Stimulated activated CD4-positive, alpha-beta T cell treated with anti-CD3 and anti-CD28 coated beads, Interleukin-1b, Interleukin-23, amount 100 ng/mL, for 4 hours (primary cell): ENCODE results near the gene GRB7.
"Not testable (repeated sequence)": the region's sequence is repeated elsewhere in the genome, so short reads cannot be mapped to it uniquely, and the experiment has no call there.

Source experiments
- DNase-seq, 2 donors: peaks; one replicate each; pipeline ENCODE4 v3.0.0-alpha.2; 2020; ENCODE audit warnings: low read depth in 2 of 2

The GRB7 gene

DNA sequence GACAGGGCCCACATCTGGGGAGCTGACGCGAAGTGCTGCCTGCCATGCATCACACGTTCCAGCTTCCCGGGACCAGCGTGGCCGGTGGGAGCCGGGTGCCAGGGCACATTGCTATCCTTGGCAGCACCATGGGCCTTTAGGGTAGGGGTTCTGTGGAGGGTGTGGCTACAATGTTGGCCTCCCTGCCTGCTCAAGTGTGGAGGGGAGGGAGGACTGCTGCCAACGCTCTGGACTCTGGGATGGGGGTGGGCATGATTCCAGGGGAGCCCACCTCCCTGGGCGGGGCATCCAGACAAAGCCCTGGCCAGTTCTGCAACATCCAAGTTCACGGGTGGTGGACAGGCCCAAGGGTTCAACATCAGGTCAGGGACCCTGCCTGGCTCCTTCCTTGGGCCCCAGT lies 13.9 kb downstream of the GRB7 start:
- no peak for DNase-seq

DNA sequence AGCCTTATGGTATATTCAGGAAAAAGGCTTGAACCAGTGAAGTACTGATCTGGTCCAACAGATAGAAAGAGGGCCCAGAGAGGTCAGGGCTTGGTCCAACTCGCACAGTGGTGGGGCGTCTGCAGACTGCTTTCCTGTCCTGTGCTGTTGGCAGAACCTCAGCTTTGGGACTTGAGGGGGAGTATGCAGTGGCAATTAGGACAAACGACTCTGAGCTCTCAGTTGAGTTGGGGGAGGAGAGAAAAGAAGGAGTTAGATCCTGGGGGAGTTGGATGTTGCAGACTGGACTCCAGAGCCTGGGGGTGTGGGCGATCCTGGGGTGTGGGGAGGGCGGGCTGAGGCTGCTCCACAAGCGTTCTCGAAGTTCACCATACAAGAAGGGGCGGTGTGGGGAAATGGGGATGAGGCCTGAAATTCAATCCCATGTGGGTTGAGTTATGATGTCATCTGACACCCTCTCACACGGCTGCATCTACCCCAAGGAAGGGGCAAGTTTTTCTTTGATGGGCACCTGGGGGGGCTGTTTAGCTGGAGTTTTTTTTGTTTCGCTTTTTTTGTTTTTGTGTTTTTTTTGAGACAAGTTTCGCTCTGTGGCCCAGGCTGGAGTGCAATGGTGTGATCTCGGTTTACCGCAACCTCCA lies 14.6 kb downstream of the GRB7 start:
- no peak for DNase-seq

DNA sequence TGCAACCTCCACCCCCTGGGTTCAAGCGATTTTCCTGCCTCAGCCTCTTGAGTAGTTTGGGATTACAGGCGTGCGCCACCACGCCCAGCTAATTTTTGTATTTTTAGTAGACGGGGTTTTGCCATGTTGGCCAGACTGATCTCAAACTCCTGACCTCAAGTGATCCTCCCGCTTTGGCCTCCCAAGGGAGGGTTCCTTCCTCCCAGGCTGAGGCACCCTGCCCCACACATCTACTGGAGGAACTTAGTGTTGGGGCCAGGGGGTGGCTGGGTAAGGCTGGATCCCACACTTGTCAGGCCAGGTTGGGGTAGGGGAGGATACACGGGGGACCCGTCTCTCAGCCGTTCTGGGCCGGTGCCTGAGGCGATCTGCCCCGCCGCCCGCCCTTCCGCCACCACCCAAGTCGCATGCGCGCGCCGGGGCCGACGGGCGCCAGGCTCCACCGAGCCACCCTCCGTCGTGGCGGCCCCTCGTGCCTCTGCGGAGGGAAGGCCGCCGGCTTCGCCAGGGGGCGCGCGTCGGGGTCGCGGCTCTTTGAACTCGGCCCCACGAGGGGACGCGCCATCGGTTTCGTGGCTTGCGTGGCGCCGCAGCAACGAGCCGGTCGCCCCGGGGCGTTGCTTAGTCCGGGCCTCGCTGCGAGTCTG lies 15.9 kb downstream of the GRB7 start:
- DNase-seq = peak; percentile 56 to 62

DNA sequence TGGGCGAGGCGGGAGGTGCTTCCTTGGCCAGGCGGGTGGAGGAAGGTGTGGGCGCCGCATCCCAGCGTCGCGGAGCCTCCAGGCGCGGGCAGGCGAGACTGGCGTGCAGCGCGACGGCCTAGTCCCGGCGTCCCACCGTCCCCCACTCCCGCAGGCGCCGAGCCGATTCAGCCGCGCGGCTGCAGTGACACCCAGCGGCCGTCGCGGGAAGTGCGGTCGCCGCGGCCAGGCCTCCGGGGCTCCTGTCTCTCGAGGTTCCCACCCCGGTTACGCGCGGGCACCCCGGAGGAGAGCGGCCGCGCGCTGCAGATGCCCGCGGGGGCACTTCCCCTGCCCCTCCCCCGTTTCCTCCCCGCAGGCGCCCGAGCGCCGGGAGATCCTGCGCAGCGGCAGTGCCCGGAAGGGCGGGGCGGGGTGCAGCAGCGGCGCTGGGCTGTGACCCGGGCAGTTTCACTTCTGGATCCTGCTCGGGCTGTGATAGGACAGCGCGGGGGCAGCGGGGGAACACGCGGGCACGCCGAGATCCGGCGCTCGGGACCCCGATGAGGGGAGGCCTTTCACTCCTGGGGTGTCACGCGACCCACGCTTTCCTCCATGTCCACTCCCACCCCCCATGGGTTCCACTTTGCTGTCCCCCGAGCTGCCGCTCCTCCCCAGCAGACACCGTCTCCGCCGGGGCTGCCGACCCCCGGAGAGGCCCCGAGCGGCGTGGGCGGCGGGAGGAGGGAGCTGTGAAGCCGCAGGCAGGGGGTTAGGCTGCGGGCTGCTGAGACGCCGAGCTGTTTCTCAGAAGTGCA lies 16.6 kb downstream of the GRB7 start:
- peak; percentile 88 to 89 for DNase-seq

DNA sequence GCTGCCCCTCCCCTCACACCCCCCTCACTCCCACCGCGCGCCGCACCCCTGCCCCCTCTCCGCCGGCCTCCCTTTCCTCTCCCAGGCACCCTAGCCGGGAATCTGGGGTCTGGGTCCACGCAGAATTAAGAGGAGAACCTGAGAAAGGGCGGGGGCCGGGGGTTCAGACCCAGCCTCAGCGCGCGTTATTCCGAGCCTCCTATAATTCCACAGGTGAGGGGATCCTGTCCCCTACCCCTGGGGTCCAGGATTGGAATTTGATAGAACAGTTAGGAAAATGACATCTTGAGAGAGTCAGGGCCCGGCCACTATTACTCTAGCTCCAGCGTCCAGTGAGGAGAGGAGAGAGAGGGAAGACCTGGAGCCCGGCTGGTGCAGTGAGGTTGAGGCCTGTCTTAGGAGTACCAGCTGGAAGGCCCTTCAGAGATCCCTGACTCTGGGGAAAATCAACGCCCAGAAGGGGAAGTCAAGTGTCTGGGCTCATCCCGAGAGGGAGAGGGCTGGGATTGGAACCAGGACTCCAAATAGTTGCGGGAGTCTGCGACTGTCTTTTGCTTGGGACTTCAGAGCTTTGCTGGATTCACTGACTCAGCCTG lies 17.3 kb downstream of the GRB7 start:
- DNase-seq = no peak

DNA sequence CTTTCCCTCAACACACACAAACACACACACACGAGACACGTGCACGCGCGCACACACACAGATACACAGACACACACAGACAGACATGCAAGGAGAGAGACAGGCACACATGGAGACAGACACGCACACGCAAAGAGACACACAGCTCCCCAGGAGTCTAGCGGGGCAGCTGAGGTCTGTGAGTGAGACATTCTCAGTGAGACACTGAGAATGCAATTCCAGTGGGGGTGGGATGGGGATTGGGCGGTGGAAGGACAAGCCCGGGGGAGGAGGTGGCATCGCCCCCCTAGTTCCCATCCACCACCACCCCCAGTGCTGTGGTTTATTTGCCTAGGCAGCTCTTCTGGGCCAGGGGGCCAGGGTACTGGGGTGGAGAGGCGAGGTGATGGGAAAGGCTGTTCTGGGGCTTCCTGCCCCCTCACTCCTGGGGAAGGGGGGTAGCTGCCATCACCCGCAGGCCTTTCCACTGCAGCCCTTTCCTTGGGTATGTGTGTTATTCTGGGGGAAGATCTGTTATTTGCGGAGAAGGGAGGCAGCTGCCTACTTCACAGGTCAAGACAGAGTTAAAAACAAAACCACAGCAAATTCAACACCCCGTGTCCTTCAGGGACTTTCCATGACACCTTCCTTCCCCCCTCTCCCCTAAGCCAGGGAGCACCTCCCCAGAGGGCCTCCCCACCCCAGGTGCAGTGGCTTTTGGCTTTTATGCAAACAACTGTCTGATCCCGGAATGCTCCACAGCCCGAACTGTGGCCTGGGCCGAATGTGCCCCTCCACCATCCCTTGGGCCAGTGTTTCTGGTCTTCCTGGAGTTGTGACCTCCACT lies 18.0 kb downstream of the GRB7 start:
- peak; percentile 30 to 37 for DNase-seq

DNA sequence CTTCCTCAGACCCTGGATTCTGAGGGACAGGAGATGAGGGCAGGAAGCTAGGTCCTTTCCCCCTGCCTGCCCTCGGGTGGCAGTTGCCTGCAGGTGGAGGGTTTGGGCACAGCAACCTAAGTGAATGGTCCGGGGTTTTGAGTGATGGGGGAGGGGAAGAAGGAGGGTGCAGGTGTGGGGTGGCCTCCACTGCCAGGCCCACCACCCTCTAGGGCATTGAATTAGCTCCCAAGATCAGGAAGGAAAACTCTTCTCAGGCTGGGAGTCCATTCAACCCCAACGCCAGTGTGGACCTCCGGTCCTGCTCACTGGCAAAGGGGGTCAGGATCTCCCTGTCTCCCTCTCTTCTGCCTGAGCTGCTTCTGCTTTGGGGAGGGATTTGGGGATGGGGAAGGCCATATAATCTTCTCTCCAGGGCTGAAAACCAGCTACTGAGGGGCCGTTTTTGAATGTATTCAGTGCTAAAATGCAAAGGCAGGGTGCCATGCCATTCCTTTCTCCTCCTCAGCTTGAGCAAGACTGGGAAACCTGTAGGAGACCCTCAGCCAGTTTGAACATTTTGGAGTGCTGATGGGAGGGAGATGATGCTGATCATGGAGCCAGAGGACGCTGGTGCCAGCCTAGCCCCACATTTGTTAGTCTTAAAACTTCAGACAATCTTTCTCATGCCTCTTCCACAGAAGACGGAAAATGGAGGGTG lies 18.8 kb downstream of the GRB7 start:
- DNase-seq = no peak

DNA sequence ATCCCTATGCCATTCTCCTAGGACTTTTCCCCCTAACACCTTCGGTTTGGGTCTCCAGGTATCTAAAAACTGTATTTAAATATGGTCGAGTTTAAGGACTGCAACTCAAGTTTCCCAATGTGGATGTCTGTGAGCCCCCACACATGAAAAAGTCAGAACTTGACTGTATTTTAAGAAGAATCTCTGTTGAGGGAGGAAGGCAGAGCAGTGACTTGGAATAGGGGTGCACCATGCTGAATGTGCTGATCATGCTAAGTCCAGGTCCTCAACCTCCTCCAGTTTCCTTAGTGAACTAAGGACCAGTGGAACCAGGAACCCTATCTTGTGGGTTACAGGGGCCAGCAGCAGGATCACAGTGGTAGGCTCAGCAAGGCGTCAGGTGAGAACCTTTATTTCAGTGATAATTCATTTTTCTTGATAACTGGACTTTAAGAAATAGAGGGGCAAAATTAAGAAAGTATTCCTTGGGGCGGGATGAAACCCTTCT lies 19.5 kb downstream of the GRB7 start:
- DNase-seq = no peak

DNA sequence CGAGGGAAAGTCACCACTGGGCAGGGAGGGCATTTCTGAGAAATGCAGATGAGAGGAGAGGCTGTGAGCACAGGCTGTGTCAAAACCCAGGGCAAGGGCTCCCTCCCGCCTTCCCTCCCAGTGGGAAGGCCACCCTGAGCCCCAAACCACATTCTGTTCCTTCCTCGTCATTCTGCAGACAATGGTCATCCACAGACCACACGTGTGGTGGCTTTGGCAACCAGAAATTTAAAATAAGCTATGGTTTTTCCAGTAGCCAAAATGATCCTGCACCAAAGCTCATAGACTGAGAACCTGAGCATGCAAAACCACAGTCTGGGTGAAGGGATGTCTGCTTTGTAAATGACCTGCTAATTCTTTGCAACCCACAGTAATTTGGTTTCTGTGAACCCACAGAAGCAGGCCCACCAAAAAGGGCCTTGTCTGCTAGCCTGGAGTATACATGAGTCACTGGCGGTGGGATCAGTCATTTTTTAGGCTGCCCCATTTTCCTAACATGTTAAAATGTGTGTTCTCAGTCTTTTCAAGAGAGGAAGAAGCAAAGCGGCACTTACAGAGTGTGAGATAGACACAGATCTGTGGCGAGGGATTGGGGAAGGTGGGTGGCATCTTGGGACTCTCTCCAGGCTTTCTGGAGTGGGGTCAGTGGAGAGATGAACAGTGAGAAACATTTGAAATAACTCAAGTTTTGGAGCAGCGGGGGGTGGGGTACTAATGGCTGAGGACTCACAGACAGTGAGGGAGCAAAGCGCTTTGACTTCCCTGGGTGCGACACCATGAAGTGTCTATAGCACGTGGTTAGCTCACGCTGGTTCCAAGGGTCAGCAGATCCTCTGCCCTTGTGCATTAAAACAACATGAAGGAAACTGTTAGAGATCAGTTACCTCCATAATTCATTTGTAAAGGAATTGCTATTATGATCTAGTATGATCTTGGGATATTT lies 20.5 kb downstream of the GRB7 start:
- no peak for DNase-seq

DNA sequence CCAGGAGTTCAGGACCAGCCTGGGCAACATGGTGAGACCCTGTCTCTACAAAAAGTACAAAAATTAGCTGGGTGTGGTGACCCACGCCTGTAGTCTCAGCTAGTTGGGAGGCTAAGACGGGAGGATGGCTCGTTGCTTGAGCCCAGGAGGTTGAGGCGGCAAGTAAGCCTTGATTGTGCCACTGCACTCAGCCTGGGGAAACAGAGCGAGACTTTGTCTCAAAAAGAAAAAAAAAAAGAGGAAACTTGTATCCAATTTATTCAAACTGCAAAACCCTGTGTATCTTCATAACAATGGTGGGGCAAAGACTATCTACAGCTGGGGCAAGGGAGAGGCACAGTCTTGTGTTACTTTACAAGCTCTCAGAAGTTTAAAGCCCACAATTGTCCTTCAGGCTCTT lies 21.5 kb downstream of the GRB7 start:
- DNase-seq = no peak

DNA sequence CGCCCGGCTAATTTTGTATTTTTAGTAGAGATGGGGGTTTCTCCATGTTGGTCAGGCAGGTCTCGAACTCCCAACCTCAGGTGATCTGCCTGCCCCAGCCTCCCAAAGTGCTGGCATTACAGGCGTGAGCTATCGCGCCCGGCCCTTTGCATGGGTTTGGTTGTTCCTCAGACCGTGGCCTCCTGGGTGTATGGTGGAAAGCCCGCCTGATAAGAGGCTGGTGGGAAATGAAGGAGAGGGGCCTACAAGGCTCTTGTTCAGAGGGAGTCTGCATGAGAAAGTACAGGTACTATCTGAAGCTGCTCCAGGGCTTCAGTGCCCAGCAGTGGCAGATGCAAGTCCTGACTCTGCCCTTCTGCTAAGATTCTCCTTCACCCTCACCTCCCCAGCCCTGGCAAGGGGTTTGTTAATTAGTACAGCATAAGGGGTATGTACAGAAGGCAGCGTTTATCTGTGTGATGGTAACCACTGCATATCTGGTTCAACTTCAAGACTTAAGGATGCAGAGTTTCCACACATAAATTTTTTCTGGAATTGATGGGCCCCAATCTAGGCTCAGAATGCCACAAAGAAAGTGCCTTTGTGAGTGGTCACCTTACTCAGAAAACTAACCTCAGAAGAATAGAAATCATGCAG lies 24.2 kb downstream of the GRB7 start:
- no peak for DNase-seq

DNA sequence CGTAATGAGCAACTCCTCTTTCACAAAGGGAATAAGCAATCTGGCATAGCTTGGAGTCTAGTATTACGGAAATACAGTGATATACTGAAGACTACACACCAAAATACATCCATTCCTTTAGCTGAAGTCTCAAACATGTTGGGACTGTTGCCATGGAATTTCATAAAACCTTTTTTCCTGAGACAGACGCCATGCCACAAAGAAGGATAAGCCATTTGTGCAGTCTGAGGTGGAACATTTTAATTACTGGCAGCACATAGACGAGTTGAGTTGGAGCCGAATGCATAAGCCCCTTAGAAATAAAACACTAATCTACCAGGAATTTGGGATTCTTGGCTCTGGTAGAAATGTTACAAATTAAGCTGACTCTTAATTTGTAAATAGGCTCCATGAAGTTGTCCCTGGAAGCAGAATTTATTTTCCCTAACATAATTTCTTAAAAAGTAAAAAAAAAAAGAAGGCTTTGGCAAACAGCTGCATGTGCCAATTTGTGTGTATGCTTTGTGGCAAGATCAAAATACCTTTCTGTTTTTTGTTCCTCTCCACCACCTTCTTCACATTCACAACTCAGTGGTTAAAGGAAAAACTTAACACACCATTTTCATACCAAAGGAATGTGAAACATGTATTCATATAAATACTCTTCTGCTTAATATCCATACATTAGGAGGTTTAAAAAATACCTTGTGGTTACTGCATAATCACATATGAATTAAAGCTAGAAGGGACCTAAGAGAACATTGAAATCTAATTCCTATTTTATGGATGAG lies 25.5 kb downstream of the GRB7 start:
- DNase-seq = no peak

DNA sequence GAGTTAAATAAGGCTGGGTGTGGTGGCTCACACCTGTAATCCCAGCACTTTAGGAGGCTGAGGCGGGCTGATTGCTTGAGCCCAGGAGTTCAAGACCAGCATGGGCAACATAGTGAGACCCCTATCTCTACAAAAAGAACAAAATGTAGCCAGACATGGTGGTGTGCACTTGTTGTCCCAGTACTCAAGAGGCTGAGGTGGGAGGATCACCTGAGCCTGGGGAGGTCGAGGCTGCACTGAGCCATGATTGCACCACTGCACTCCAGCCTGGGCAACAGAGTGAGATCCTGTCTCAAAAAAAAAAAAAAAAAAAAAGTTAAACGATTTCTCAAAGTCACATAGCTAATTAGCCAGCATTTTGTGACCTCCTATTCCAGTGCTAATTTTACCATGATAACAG lies 26.4 kb downstream of the GRB7 start:
- not testable (repeated sequence) for DNase-seq

DNA sequence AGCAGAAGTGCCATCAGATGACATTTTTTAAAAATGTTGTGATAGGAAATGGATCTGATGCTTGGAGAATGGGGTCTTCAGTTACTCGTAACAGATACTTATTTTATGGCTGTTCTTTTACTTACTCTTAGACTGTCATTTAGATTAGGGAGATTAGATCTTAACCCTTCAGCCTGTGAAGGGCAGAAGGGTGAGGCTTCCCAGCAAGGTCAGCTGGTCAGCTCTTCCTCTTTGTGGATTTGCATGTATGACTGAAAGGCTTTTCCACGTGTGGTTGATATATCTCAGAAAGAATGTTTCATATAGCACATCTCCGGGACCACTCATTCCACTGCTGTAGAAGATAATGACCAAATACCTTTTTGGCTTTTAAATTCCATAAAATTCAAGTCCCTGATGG lies 27.4 kb downstream of the GRB7 start:
- DNase-seq = no peak

DNA sequence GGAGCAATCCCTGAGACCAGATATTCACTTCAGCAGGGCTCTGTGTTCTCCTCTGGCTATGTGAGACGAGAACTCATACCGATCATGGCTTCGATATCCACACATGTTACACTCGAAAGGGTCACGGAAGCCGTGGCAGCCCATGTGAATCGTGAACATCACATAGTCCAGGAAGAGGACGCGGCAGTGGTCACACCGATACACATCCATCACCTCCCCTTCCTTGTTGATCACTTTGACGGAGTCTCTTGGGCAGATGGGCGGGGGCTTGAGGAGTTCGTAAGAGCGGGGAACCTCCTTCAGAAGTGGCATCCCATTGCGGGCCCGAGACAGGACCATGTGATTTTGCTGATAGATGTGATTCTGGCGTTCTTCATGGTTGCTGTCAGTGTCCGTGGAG lies 28.0 kb downstream of the GRB7 start:
- no peak for DNase-seq

DNA sequence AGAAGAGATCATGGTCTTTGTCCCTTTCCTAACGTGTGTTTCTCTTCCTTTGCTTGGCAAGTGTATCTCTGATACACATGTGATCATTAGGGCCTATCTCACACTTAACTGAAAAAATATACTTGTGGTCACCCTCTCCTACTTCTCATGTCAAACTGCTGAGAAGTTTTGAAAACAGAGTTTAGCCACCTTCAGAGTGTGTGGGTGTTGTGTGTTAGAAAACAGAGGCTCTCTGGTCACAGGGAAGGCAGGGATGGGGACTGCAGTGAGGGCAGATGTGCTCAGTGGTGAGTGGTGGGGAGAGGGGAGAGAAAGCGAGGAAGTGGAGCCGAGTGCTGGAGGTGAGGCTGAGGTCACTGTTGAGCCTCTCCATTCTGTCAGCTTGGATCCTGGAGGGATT lies 29.4 kb downstream of the GRB7 start:
- no peak for DNase-seq

DNA sequence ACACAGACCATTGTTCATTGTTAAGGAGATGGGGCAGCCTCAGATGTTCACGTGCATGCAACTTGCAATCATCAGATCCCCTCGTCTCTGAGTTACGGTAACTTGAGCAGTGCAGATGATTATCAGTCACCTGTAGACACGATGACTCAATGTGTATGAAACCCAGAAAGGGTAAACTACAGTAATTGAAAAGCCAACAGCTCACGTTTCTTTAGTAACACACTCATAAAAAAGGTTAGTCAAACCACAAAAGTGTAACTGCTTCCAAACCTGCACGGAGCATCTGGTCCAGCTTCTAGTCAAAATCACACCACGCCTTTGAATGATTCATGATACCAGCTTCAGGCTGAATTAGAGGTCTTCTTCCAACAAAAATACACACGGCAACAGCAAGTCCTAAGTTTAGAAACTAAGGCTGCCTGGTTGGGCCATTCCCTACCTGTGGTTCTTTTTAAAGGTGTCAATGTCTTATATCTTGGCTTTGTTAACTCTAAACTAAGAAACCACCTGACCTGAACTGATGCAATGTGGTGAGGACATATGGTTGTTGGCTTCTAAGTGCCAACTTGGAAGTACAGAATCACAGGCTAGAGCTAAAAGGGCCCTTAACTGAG lies 32.3 kb downstream of the GRB7 start:
- DNase-seq = peak in 1 of 2 donors; percentile 56

DNA sequence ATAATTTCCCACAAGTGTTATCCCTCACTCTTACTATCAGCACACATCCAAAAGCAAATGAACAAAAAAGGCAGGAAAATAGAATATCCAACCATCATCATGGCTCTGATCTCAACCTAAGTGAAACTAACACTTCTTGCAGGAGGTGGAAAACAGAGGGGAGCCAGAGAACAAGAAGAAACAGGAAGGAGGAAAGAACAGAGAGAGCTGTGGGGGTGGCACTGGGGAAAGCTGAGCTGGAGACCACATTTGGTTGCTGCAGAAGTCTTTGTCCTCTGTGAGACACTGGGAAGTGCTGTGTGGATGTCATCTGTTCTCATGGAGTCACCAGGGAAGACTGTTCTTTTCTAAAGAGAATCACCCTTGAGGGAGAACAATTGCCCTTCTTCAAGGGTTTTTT lies 34.7 kb downstream of the GRB7 start:
- DNase-seq = no peak
